K562 (cell line): ENCODE data around the gene HHIPL1. TPM values are rescaled to one million over a fixed set of nuclear protein-coding genes. Genes with fewer than 3 reads are reported as not detected.

Experiments
- ATAC-seq: fragments of 200-7000 bp; cut with Tn5 transposase; 3 replicates; pipeline ENCODE4 v1.9.1; 2020; ENCODE audit warnings: moderate library complexity
- BruUV-seq: library from RNA; stranded (reverse); fragments of 400-500 nt; replicated peaks from 2 replicates; lab custom pipeline; 2021; lab: Mats Ljungman, UMichigan
- CTCF ChIA-PET: fragments of 300-600 bp; formaldehyde crosslinking; extraction: SDS; loops from one replicate; lab custom pipeline; 2021; ENCODE audit warnings: low intra/inter-chr PET ratio; lab: Yijun Ruan, JAX
- POLR2A ChIA-PET: fragments of 300-600, 350-650 bp; sonication (Branson Sonifier 250); formaldehyde crosslinking; extraction: SDS; loops from one replicate; lab custom pipeline; 2021; ENCODE audit warnings: antibody characterized with exemption, inconsistent platforms; lab: Yijun Ruan, JAX
- DNase-seq, 4 experiments: peaks; one replicate each; pipeline versions ENCODE4 v3.0.0 to v3.0.0-alpha.2; 2011 to 2018; ENCODE audit warnings: low spot score in 3 of 4, mixed read lengths in 3 of 4; ENCODE audit errors: extremely low read depth in 1 of 4
- FAIRE-seq: peaks from 2 replicates; lab custom pipeline; 2011; peaks lifted over from hg19 to GRCh38; lab: Jason Lieb, UNC
- H2AFZ ChIP-seq: 2 replicates; pipeline ENCODE4 v1.6.0; 2011; ENCODE audit warnings: low read depth, low read length, control low read depth, inconsistent platforms
- H3K27ac ChIP-seq: fragments of 200-600 bp; 3 replicates; pipeline ENCODE4 v1.8.0; 2011; ENCODE audit warnings: low read depth, mild to moderate bottlenecking, control low read depth, inconsistent platforms, low read length, moderate library complexity, mixed read lengths; ENCODE audit errors: extremely low read depth
- H3K27me3 ChIP-seq, 2 experiments: fragments of 300-600 bp in 1 of 2; 2 replicates in 1 of 2; 3 replicates in 1 of 2; pipeline versions ENCODE4 v1.6.0 to v1.8.0; 2011; ENCODE audit warnings: inconsistent platforms in 2 of 2, low read length in 2 of 2, mild to moderate bottlenecking in 1 of 2, mixed read lengths in 1 of 2, moderate library complexity in 1 of 2; ENCODE audit not compliant: control insufficient read depth in 2 of 2, insufficient read depth in 2 of 2
- H3K36me3 ChIP-seq: fragments of 300-600 bp; 3 replicates; pipeline ENCODE4 v1.8.0; 2011; ENCODE audit warnings: mild to moderate bottlenecking, low read length, inconsistent platforms; ENCODE audit not compliant: control insufficient read depth, insufficient read depth
- H3K4me1 ChIP-seq, 2 experiments: fragments of 200-600 bp in 1 of 2; replicated peaks in 1 of 2; 2 replicates in 1 of 2; 3 replicates in 1 of 2; pipeline versions ENCODE4 v1.5.1 to v1.8.0; 2011; ENCODE audit warnings: inconsistent platforms in 2 of 2, low read length in 2 of 2, mild to moderate bottlenecking in 1 of 2, mixed read lengths in 1 of 2, moderate library complexity in 1 of 2; ENCODE audit not compliant: control insufficient read depth in 2 of 2, insufficient read depth in 2 of 2
- H3K4me2 ChIP-seq: 2 replicates; pipeline ENCODE4 v1.6.1; 2011; ENCODE audit warnings: low read length, control low read depth, inconsistent platforms, mixed read lengths; ENCODE audit not compliant: insufficient read depth
- H3K4me3 ChIP-seq: fragments of 200-600 bp; sonication (generic), shearing (Covaris generic); 2 replicates; pipeline ENCODE4 v1.5.1; 2016; ENCODE audit warnings: control low read depth, inconsistent platforms
- H3K79me2 ChIP-seq: fragments of 200-600 bp; 3 replicates; pipeline ENCODE4 v1.8.0; 2011; ENCODE audit warnings: low read length, inconsistent platforms; ENCODE audit not compliant: control insufficient read depth, insufficient read depth
- H3K9ac ChIP-seq, 2 experiments: 2 replicates each; pipeline versions ENCODE4 v1.6.0 to v1.6.1; 2011; ENCODE audit warnings: low read depth in 2 of 2, low read length in 2 of 2, control low read depth in 1 of 2, inconsistent platforms in 1 of 2, mild to moderate bottlenecking in 1 of 2, mixed read lengths in 1 of 2; ENCODE audit not compliant: insufficient read depth in 1 of 2
- H3K9me1 ChIP-seq: one replicate; pipeline ENCODE4 v1.6.0; 2011; ENCODE audit warnings: inconsistent platforms, mild to moderate bottlenecking, low read length, moderate library complexity; ENCODE audit not compliant: control insufficient read depth, insufficient read depth
- H3K9me3 ChIP-seq: replicated peaks from 2 replicates; pipeline ENCODE4 v1.5.1; 2011; ENCODE audit warnings: low read depth, low read length, inconsistent platforms; ENCODE audit not compliant: control insufficient read depth, insufficient read depth
- H4K20me1 ChIP-seq: replicated peaks from 2 replicates; pipeline ENCODE4 v1.6.1; 2011; ENCODE audit warnings: low read length, inconsistent platforms, mixed read lengths; ENCODE audit not compliant: control insufficient read depth, insufficient read depth
- CCNT2 ChIP-seq: IDR thresholded peaks from 2 replicates; pipeline ENCODE4 v1.6.1; 2011; ENCODE audit warnings: borderline replicate concordance, low read depth, mild to moderate bottlenecking, moderate library complexity, mixed read lengths, low read length; ENCODE audit not compliant: insufficient read length; ENCODE audit errors: extremely low read depth
- CEBPG ChIP-seq, 3 experiments: fragments of 200-800 bp in 1 of 3; sonication (Bioruptor generic) in 1 of 3; sonication (generic) in 1 of 3; formaldehyde crosslinking in 1 of 3; IDR thresholded peaks in 2 of 3; conservative IDR thresholded peaks in 1 of 3; 2 replicates each; pipeline versions ENCODE4 v1.6.1 to v1.8.0; 2016 to 2022; ENCODE audit warnings: missing compliant biosample characterization in 2 of 3, missing genetic modification characterization in 2 of 3, mild to moderate bottlenecking in 1 of 3, missing genetic modification reagents in 1 of 3
- CXXC5 ChIP-seq: fragments of 250-450 bp; sonication (Bioruptor Pico); IDR thresholded peaks from 2 replicates; pipeline ENCODE4 v1.8.0; 2022; ENCODE audit warnings: inconsistent platforms, mild to moderate bottlenecking, moderate library complexity
- E2F5 ChIP-seq: sonication (generic); formaldehyde crosslinking; IDR thresholded peaks from 2 replicates; pipeline ENCODE4 v1.8.0; 2022; ENCODE audit warnings: mild to moderate bottlenecking, missing genetic modification reagents
- ERF ChIP-seq: fragments of 450-650 bp; formaldehyde crosslinking; IDR thresholded peaks from 2 replicates; pipeline ENCODE4 v1.4.0; 2020; ENCODE audit warnings: mild to moderate bottlenecking, mixed read lengths
- FOXM1 ChIP-seq, 2 experiments: fragments of 450-650 bp in 1 of 2; sonication (generic) in 1 of 2; formaldehyde crosslinking in 1 of 2; IDR thresholded peaks; 2 replicates each; pipeline versions ENCODE4 v1.6.1 to v1.9.0; 2017 to 2022; ENCODE audit warnings: low read depth in 2 of 2, mild to moderate bottlenecking in 2 of 2, missing genetic modification reagents in 1 of 2, moderate library complexity in 1 of 2
- FOXP1 ChIP-seq: sonication (generic); formaldehyde crosslinking; IDR thresholded peaks from 2 replicates; pipeline ENCODE4 v1.8.0; 2022; ENCODE audit warnings: mild to moderate bottlenecking, missing genetic modification reagents
- JUND ChIP-seq, 2 experiments: IDR thresholded peaks; 2 replicates in 1 of 2; 3 replicates in 1 of 2; pipeline ENCODE4 v1.6.1; 2011; ENCODE audit warnings: borderline replicate concordance in 2 of 2, low read depth in 2 of 2, low read length in 2 of 2, improper control_type of control experiment in 1 of 2, missing biosample characterization in 1 of 2, missing genetic modification characterization in 1 of 2, missing genetic modification reagents in 1 of 2
- L3MBTL2 ChIP-seq: fragments of 450-650 bp; IDR thresholded peaks from 2 replicates; pipeline ENCODE4 v1.6.1; 2016; ENCODE audit warnings: mild to moderate bottlenecking, moderate library complexity
- MTA3 ChIP-seq: fragments of 450-650 bp; formaldehyde crosslinking; IDR thresholded peaks from 2 replicates; pipeline ENCODE4 v1.6.1; 2017; ENCODE audit warnings: mild to moderate bottlenecking, borderline replicate concordance
- NR2F6 ChIP-seq: fragments of 450-650 bp; formaldehyde crosslinking; IDR thresholded peaks from 2 replicates; pipeline ENCODE4 v1.4.0; 2020; ENCODE audit warnings: mild to moderate bottlenecking
- NRF1 ChIP-seq, 2 experiments: fragments of 450-650 bp; IDR thresholded peaks in 1 of 2; conservative IDR thresholded peaks in 1 of 2; 2 replicates each; pipeline ENCODE4 v1.6.1; 2014; ENCODE audit warnings: mild to moderate bottlenecking in 2 of 2
- SRSF3 ChIP-seq: fragments of 200-400 bp; formaldehyde crosslinking; IDR thresholded peaks from 2 replicates; pipeline ENCODE4 v1.6.1; 2016; ENCODE audit warnings: mild to moderate bottlenecking, low read length, moderate library complexity; ENCODE audit not compliant: insufficient read depth
- STAG1 ChIP-seq: sonication (generic); formaldehyde crosslinking; IDR thresholded peaks from 2 replicates; pipeline ENCODE4 v1.5.0; 2020; ENCODE audit warnings: missing genetic modification reagents, borderline replicate concordance
- ZNF224 ChIP-seq: sonication (generic); formaldehyde crosslinking; IDR thresholded peaks from 2 replicates; pipeline ENCODE4 v1.8.0; 2022; ENCODE audit warnings: mild to moderate bottlenecking, missing genetic modification reagents
- WGBS: fragments of 100-300 bp; shearing (Covaris generic); methylation state at CpG from one replicate; pipeline ENCODE4 v1.1.6; 2016; ENCODE audit warnings: low coverage, mixed read lengths; ENCODE audit not compliant: insufficient coverage; ENCODE audit errors: missing lambda C conversion rate; 5-methylcytosine and 5-hydroxymethylcytosine counted together
- in situ Hi-C: fragments of 300-500 bp; cut with MboI; formaldehyde crosslinking; loops from 4 replicates; pipeline ENCODE4 v1.15.0; 2018; ENCODE audit warnings: inconsistent platforms, mixed read lengths
- intact Hi-C: fragments of 100-400 bp; cut with micrococcal nuclease; formaldehyde crosslinking; loops from 2 replicates; pipeline ENCODE4 v1.14.2; 2022
- polyA plus RNA-seq, 8 experiments: library from polyadenylated mRNA; depleted of rRNA in 4 of 8; stranded (reverse) in 5 of 8; unstranded in 3 of 8; fragments of >200 nt; fragmentation: Nextera tagmentation in 2 of 8; fragmentation: Illumina TruSeq in 1 of 8; extraction: Ambion mirVana in 2 of 8; extraction: Trizol in 1 of 8; gene quantifications; 2 replicates each; pipeline versions ENCODE4 v1.2.1 to v1.2.3, GENCODE V29; 2011 to 2014; ENCODE audit warnings: inconsistent platforms in 1 of 8, missing spikeins in 1 of 8
- total RNA-seq, 7 experiments: library from RNA; depleted of rRNA in 6 of 7; stranded (reverse); fragments of >200 nt in 6 of 7; fragmentation: Illumina TruSeq in 2 of 7; extraction: Trizol in 2 of 7; gene quantifications; 2 replicates each; pipeline versions ENCODE4 v1.2.1 to v1.2.3, GENCODE V29; 2011 to 2021; ENCODE audit warnings: low replicate concordance in 1 of 7
- TF ChIP-seq, protein P1 (sequence below): sonication (generic); formaldehyde crosslinking; IDR thresholded peaks from 2 replicates; pipeline ENCODE4 v1.8.0; 2022; ENCODE audit warnings: missing genetic modification reagents, mild to moderate bottlenecking, moderate library complexity, borderline replicate concordance

HHIPL1 gene
- total and polyA plus RNA-seq, 9 of the 15 experiments (the other 6 are each of a cell fraction or from before 2014, with no cell fraction given), result not detected

GRCh38 chr14:99603471-99604277, 41.3 kb upstream of the HHIPL1 start, which contains the start of gene CCDC85C:
CCDC85C (minus strand) TSS chr14:99604207; CDS start chr14:99603959, 248 bp downstream.
- Histone ChIP-seq H3K27ac (peak within 1 kb of the TSS; percentile 84), H3K9me3 (no peaks in the 10 kb centered on the region), H4K20me1 (peaks cover 31% of the 10 kb centered on the region), H3K27me3 (no peaks in the 10 kb centered on the region), H3K9me1 (no peaks in the 10 kb centered on the region), H3K9ac (peak within 1 kb of the TSS; percentile 73 to 95), H3K79me2 (peaks cover 46% of the 10 kb centered on the region), H3K4me1 (peaks cover 37 to 48% of the 10 kb centered on the region in 2 experiments), H3K4me3 (peak within 1 kb of the TSS; percentile 73), H3K4me2 (peak within 1 kb of the TSS; percentile 78), H2AFZ (peak within 1 kb of the TSS; percentile 72), H3K36me3 (no peaks in the 10 kb centered on the region; the same call in 2 of the 3 replicates)
- CTCF ChIA-PET, result interaction anchor here (0.6 kb wide), 1 partner anchor 320 kb away, joined by 4 read pairs; no protein-coding TSS in a partner anchor
- intact Hi-C loops, result no loop called here
- BruUV-seq, result no TSS peak
- FAIRE-seq, result no peak
- POLR2A ChIA-PET, result interaction anchor here (0.8 to 1.8 kb wide), 5 partner anchors 9 to 20 kb away, joined by 3 to 6 read pairs (median 5); no protein-coding TSS in a partner anchor
- peak in 1 of 4 experiments; percentile 58 for DNase-seq
- in situ Hi-C loops, result no loop called here
- WGBS, result 2% methylated on average over 37 of the region's 128 CpGs
- no peak for ATAC-seq
- TF ChIP-seq CCNT2 (peak; percentile 11), CEBPG (CRISPR knock-in tag; IDR thresholded peaks at IDR 0.05) (peak; percentile 7; the same call in 1 of the 2 replicates), CEBPG (tag; conservative IDR thresholded peaks at IDR 0.05 in 1 of 2, IDR thresholded peaks at IDR 0.05 in 1 of 2) (no peak), ERF (CRISPR knock-in tag) (peak; percentile 71; the same call in 1 of the 2 replicates), NRF1 (conservative IDR thresholded peaks at IDR 0.05 in 1 of 2, IDR thresholded peaks at IDR 0.05 in 1 of 2) (peak; percentile 52 to 55; a peak in 3 of 4 replicates), MTA3 (peak; percentile 19; the same call in 1 of the 2 replicates), CXXC5 (CRISPR knock-in tag) (peak; percentile 69), FOXM1 (IDR thresholded peaks at IDR 0.05; ENCODE audit: low read depth) (no peak), FOXM1 (CRISPR knock-in tag; IDR thresholded peaks at IDR 0.05; ENCODE audit: low read depth) (peak; percentile 47; the same call in 1 of the 2 replicates), NR2F6 (CRISPR knock-in tag) (no peak), JUND (IDR thresholded peaks at IDR 0.05; ENCODE audit: borderline replicate concordance, low read depth, low read length) (no peak), JUND (tag; IDR thresholded peaks at IDR 0.05; ENCODE audit: borderline replicate concordance, low read depth, low read length) (no peak), ZNF224 (CRISPR knock-in tag) (peak; percentile 62; the same call in 1 of the 2 replicates), FOXP1 (CRISPR knock-in tag) (peak; percentile 54; the same call in 1 of the 2 replicates), STAG1 (CRISPR knock-in tag) (0 out of 2 replicates have a peak, but pooled peaks have one; percentile 28), SRSF3 (no peak), E2F5 (CRISPR knock-in tag) (peak; percentile 85; the same call in 1 of the 2 replicates), L3MBTL2 (peak; percentile 98)
- TF ChIP-seq, protein P1, sequence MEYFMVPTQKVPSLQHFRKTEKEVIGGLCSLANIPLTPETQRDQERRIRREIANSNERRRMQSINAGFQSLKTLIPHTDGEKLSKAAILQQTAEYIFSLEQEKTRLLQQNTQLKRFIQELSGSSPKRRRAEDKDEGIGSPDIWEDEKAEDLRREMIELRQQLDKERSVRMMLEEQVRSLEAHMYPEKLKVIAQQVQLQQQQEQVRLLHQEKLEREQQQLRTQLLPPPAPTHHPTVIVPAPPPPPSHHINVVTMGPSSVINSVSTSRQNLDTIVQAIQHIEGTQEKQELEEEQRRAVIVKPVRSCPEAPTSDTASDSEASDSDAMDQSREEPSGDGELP, result 0 out of 2 replicates have a peak, but pooled peaks have one; percentile 17
